ENCODE measurements around the gene CAMK2D.
"Not testable (repeated sequence)": the region's sequence is repeated elsewhere in the genome, so short reads cannot be mapped to it uniquely, and the experiment has no call there.

- TF ChIP-seq CTCF, POLR2A, EP300, POLR2AphosphoS5 (IDR thresholded peaks at IDR 0.05): not testable (repeated sequence)
Measured at GRCh38 chr4:113763923-113764322, 2.4 kb upstream of the CAMK2D start.

Measured in stomach (tissue), 4 donors.